ENCODE data around the gene RNU1-3. TPM values are rescaled to one million over a fixed set of nuclear protein-coding genes. Genes with fewer than 3 reads are reported as not detected.

Gene RNU1-3
- total and polyA plus RNA-seq, 9 of the 15 experiments (the other 6 are each of a cell fraction or from before 2014, with no cell fraction given): under 0.01 to 32,823 (median 2,538) TPM; not detected in 4

GRCh38 chr1:16628361-16629111 is 38.2 kb downstream of the RNU1-3 start (continued):
- TF ChIP-seq ZNF609 (CRISPR knock-in tag; IDR thresholded peaks at IDR 0.05; ENCODE audit: borderline replicate concordance) (no peak), HIVEP1 (CRISPR knock-in tag; IDR thresholded peaks at IDR 0.05) (0 out of 2 replicates have a peak, but pooled peaks have one; percentile 30), ZC3H4 (CRISPR knock-in tag; IDR thresholded peaks at IDR 0.05; ENCODE audit: borderline replicate concordance) (peak; percentile 82; the same call in 1 of the 2 replicates), ZNF280B (CRISPR knock-in tag; IDR thresholded peaks at IDR 0.05) (no peak)
- TF ChIP-seq, protein P1, sequence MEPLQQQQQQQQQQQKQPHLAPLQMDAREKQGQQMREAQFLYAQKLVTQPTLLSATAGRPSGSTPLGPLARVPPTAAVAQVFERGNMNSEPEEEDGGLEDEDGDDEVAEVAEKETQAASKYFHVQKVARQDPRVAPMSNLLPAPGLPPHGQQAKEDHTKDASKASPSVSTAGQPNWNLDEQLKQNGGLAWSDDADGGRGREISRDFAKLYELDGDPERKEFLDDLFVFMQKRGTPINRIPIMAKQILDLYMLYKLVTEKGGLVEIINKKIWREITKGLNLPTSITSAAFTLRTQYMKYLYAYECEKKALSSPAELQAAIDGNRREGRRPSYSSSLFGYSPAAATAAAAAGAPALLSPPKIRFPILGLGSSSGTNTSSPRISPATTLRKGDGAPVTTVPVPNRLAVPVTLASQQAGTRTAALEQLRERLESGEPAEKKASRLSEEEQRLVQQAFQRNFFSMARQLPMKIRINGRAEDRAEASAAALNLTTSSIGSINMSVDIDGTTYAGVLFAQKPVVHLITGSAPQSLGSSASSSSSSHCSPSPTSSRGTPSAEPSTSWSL (CRISPR knock-in tag; IDR thresholded peaks at IDR 0.05; ENCODE audit: borderline replicate concordance): no peak
- TF ChIP-seq, protein P2, sequence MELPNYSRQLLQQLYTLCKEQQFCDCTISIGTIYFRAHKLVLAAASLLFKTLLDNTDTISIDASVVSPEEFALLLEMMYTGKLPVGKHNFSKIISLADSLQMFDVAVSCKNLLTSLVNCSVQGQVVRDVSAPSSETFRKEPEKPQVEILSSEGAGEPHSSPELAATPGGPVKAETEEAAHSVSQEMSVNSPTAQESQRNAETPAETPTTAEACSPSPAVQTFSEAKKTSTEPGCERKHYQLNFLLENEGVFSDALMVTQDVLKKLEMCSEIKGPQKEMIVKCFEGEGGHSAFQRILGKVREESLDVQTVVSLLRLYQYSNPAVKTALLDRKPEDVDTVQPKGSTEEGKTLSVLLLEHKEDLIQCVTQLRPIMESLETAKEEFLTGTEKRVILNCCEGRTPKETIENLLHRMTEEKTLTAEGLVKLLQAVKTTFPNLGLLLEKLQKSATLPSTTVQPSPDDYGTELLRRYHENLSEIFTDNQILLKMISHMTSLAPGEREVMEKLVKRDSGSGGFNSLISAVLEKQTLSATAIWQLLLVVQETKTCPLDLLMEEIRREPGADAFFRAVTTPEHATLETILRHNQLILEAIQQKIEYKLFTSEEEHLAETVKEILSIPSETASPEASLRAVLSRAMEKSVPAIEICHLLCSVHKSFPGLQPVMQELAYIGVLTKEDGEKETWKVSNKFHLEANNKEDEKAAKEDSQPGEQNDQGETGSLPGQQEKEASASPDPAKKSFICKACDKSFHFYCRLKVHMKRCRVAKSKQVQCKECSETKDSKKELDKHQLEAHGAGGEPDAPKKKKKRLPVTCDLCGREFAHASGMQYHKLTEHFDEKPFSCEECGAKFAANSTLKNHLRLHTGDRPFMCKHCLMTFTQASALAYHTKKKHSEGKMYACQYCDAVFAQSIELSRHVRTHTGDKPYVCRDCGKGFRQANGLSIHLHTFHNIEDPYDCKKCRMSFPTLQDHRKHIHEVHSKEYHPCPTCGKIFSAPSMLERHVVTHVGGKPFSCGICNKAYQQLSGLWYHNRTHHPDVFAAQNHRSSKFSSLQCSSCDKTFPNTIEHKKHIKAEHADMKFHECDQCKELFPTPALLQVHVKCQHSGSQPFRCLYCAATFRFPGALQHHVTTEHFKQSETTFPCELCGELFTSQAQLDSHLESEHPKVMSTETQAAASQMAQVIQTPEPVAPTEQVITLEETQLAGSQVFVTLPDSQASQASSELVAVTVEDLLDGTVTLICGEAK (IDR thresholded peaks at IDR 0.05): no peak
- TF ChIP-seq, protein P2 (CRISPR knock-in tag; IDR thresholded peaks at IDR 0.05): 0 out of 2 replicates have a peak, but pooled peaks have one; percentile 7
